OCI-LY3 (cell line): ENCODE measurements around the gene ZC3H7A.

Source experiments
- H2AFZ ChIP-seq: fragments of 200-600, 300-600 bp; shearing (Covaris generic); 2 replicates; pipeline ENCODE4 v1.6.0; 2014; ENCODE audit warnings: antibody characterized with exemption, low read depth, low read length
- H3K27ac ChIP-seq: fragments of 200-600, 300-600 bp; sonication (generic); 2 replicates; pipeline ENCODE4 v1.5.1; 2014; ENCODE audit warnings: mild to moderate bottlenecking, low read length, moderate library complexity, mixed read lengths
- H3K27me3 ChIP-seq: fragments of 200-600, 300-600 bp; sonication (generic); 2 replicates; pipeline ENCODE4 v1.6.1; 2014; ENCODE audit warnings: low read depth, low read length, mixed read lengths
- H3K36me3 ChIP-seq: fragments of 200-600, 300-600 bp; sonication (generic); replicated peaks from 2 replicates; pipeline ENCODE3; 2014; ENCODE audit warnings: low read depth, low read length, mixed read lengths
- H3K4me1 ChIP-seq: fragments of 300-600, 200-600 bp; sonication (generic); 2 replicates; pipeline ENCODE4 v1.6.1; 2014; ENCODE audit warnings: low read length, mixed read lengths
- H3K4me2 ChIP-seq: fragments of 200-600, 300-600 bp; sonication (generic); 2 replicates; pipeline ENCODE4 v1.6.1; 2014; ENCODE audit warnings: low read length, mixed read lengths
- H3K4me3 ChIP-seq: fragments of 300-600, 200-600 bp; sonication (generic); 2 replicates; pipeline ENCODE4 v1.5.1; 2014; ENCODE audit warnings: antibody characterized with exemption, mild to moderate bottlenecking, low read length, moderate library complexity
- H3K79me2 ChIP-seq: fragments of 300-600, 200-600 bp; shearing (Covaris generic); 2 replicates; pipeline ENCODE4 v1.6.1; 2014; ENCODE audit warnings: mild to moderate bottlenecking, low read length, mixed read lengths
- H3K9ac ChIP-seq: fragments of 300-600, 200-600 bp; shearing (Covaris generic); 2 replicates; pipeline ENCODE4 v1.6.0; 2014; ENCODE audit warnings: mild to moderate bottlenecking, low read length, moderate library complexity
- H3K9me3 ChIP-seq: fragments of 200-600, 300-600 bp; shearing (Covaris generic); 2 replicates; pipeline ENCODE4 v1.6.1; 2014; ENCODE audit warnings: low read length, mixed read lengths; ENCODE audit not compliant: insufficient read depth
- H4K20me1 ChIP-seq: fragments of 200-600, 300-600 bp; sonication (generic); 2 replicates; pipeline ENCODE4 v1.6.1; 2016; ENCODE audit warnings: low read length, mixed read lengths; ENCODE audit not compliant: insufficient read depth
- EZH2phosphoT487 ChIP-seq: fragments of 200-600 bp; shearing (Covaris generic); IDR thresholded peaks from 2 replicates; pipeline ENCODE4 v1.6.1; 2018; ENCODE audit warnings: antibody characterized with exemption, mixed run types, low read depth
- TF ChIP-seq, protein P1 (sequence below): fragments of 200-600, 300-600 bp; sonication (generic); IDR thresholded peaks from 2 replicates; pipeline ENCODE4 v1.5.1; 2014; ENCODE audit warnings: antibody characterized with exemption, low read length, low read depth

ZC3H7A gene

DNA sequence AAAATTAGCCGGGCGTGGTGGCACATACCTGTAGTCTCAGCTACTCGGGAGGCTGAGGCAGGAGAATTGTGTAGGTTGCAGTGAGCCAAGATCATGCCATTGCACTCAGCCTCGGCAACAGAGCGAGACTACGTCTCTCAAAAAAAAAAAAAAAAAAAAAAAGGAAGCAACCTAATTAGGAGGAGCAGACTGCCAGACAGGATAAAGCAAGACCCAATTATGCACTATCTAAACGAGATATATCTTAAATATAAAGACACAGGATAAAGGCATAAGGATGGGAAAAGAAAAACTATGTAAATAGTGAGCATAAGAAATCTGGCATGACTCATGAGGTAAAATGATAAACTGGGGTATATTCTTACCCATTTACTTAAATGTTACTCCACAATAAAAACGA, 59.3 kb downstream of the ZC3H7A start:
- H3K9ac ChIP-seq, result no peak overlapping the region
- H3K9me3 ChIP-seq, result no peaks in the 10 kb centered on the region
- TF ChIP-seq, protein P1, sequence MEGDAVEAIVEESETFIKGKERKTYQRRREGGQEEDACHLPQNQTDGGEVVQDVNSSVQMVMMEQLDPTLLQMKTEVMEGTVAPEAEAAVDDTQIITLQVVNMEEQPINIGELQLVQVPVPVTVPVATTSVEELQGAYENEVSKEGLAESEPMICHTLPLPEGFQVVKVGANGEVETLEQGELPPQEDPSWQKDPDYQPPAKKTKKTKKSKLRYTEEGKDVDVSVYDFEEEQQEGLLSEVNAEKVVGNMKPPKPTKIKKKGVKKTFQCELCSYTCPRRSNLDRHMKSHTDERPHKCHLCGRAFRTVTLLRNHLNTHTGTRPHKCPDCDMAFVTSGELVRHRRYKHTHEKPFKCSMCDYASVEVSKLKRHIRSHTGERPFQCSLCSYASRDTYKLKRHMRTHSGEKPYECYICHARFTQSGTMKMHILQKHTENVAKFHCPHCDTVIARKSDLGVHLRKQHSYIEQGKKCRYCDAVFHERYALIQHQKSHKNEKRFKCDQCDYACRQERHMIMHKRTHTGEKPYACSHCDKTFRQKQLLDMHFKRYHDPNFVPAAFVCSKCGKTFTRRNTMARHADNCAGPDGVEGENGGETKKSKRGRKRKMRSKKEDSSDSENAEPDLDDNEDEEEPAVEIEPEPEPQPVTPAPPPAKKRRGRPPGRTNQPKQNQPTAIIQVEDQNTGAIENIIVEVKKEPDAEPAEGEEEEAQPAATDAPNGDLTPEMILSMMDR, result no peak
- TF ChIP-seq EZH2phosphoT487, result no peak
- peaks cover 74% of the 10 kb centered on the region for H3K4me1 ChIP-seq
- H3K27ac ChIP-seq, result no peak overlapping the region
- H3K27me3 ChIP-seq, result no peaks in the 10 kb centered on the region
- peaks cover 72% of the 10 kb centered on the region for H4K20me1 ChIP-seq
- H3K4me2 ChIP-seq, result peak overlapping the region; percentile 88
- H3K36me3 ChIP-seq, result peaks cover 60% of the 10 kb centered on the region
- H2AFZ ChIP-seq, result no peak overlapping the region
- peaks cover 98% of the 10 kb centered on the region for H3K79me2 ChIP-seq
- H3K4me3 ChIP-seq, result 0 out of 2 replicates have a peak overlapping the region, but pooled peaks have one; percentile 86

DNA sequence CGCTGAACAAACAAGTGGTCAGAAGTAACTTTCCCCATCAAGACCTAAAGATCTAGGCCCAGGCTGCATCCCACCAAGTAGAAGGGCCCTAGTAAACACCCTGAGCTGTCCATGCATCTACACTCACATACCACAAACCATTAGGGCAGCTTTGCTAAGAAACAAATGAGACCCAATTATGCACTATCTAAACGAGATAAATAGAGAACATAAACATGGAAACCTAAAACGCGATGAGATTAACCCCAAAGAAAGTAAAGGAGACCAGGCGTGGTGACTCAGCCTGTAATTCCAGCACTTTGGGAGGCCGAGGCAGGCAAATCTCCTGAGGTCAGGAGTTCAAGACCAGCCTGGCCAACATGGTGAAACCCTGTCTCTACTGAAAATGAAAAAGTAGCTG, 60.2 kb downstream of the ZC3H7A start:
- Histone ChIP-seq H3K4me3 (no peak overlapping the region), H3K4me2 (no peak overlapping the region), H3K27ac (no peak overlapping the region), H2AFZ (no peak overlapping the region), H3K79me2 (peaks cover 99% of the 10 kb centered on the region), H3K4me1 (peaks cover 74% of the 10 kb centered on the region), H4K20me1 (peaks cover 72% of the 10 kb centered on the region), H3K9me3 (no peaks in the 10 kb centered on the region), H3K9ac (no peak overlapping the region), H3K27me3 (no peaks in the 10 kb centered on the region), H3K36me3 (peaks cover 68% of the 10 kb centered on the region)
- TF ChIP-seq, protein P1, result no peak
- no peak for TF ChIP-seq EZH2phosphoT487

DNA sequence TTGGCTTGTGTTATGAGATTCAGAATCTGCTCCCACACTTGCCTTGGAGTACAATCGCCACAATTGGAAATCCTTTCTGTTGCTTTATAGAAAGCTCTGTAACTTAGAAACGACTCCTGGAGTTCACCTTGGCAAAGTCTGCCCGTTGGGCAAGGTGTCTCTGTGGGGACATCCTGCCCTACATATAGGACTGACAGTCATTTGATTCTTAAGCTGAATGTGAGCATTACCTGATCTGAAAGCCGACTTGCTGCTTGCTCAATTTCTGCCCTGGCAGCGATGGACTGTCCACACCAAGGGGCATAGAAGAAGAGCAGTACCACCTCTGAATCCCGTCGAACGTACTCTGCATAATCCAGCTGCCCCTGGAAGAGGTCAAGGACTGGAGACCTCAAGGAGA, 61.3 kb downstream of the ZC3H7A start:
- H3K79me2 ChIP-seq, result peaks cover 99% of the 10 kb centered on the region
- peak overlapping the region; percentile 71; the same call in 1 of the 2 replicates for H3K27ac ChIP-seq
- no peak overlapping the region for H3K4me3 ChIP-seq
- no peak for TF ChIP-seq EZH2phosphoT487
- TF ChIP-seq, protein P1, result no peak
- peak overlapping the region; percentile 61; the same call in 1 of the 2 replicates for H3K4me2 ChIP-seq
- H3K27me3 ChIP-seq, result no peaks in the 10 kb centered on the region
- no peak overlapping the region for H2AFZ ChIP-seq
- H3K9me3 ChIP-seq, result no peaks in the 10 kb centered on the region
- H3K4me1 ChIP-seq, result peaks cover 72% of the 10 kb centered on the region
- peaks cover 79% of the 10 kb centered on the region for H3K36me3 ChIP-seq
- peaks cover 75% of the 10 kb centered on the region for H4K20me1 ChIP-seq
- H3K9ac ChIP-seq, result no peak overlapping the region

DNA sequence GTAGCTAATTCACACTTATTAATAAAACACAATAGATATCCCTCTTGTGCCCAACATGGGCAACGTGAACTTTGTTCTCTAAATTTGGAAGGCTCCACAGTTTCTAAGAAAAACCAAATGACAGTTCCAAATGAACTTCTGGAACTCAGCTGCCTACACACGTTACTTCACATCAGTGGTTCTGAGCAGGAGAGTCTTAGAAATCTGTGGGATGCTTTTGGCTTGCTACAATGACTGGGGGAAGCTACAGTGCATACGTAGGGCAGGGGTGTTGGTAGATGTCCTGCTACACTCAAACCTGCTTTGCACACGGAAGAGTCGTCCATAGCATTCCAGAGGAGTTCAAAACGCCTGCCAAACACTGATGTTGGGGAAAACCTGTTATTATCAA, 62.4 kb downstream of the ZC3H7A start:
- TF ChIP-seq EZH2phosphoT487, result no peak
- TF ChIP-seq, protein P1, result no peak
- H3K36me3 ChIP-seq, result peaks cover 81% of the 10 kb centered on the region

More for the DNA sequence above, 62.4 kb downstream of the ZC3H7A start:
- Histone ChIP-seq H3K79me2 (peaks cover 98% of the 10 kb centered on the region), H3K4me3 (peak overlapping the region; percentile 24), H3K27ac (peak overlapping the region; percentile 71), H2AFZ (no peak overlapping the region), H3K9ac (no peak overlapping the region), H4K20me1 (peaks cover 72% of the 10 kb centered on the region), H3K4me2 (peak overlapping the region; percentile 61), H3K27me3 (no peaks in the 10 kb centered on the region), H3K4me1 (peaks cover 61% of the 10 kb centered on the region), H3K9me3 (no peaks in the 10 kb centered on the region)
